GM12878 (cell line): Measurements from ENCODE around the gene TMEM63B.

ENCODE experiments used
- BHLHE40 ChIP-seq, 2 experiments: fragments of 450-650 bp in 1 of 2; IDR thresholded peaks; 2 replicates each; pipeline ENCODE4 v1.6.1; 2011 to 2017; ENCODE audit warnings: low read depth in 2 of 2, borderline replicate concordance in 1 of 2, improper control_type of control experiment in 1 of 2, low read length in 1 of 2, mild to moderate bottlenecking in 1 of 2
- CTCF ChIP-seq, 3 experiments: IDR thresholded peaks in 2 of 3; conservative IDR thresholded peaks in 1 of 3; 2 replicates each; pipeline ENCODE4 v1.5.1; 2011; ENCODE audit warnings: low read depth in 3 of 3, low read length in 3 of 3, mild to moderate bottlenecking in 3 of 3, control low read depth in 2 of 3, moderate library complexity in 2 of 3, inconsistent platforms in 1 of 3, mixed read lengths in 1 of 3; ENCODE audit not compliant: control insufficient read depth in 2 of 3, insufficient read depth in 1 of 3; ENCODE audit errors: extremely low read depth in 1 of 3
- FOXM1 ChIP-seq: IDR thresholded peaks from 2 replicates; pipeline ENCODE4 v1.6.1; 2012; ENCODE audit warnings: low read depth, mild to moderate bottlenecking, inconsistent platforms, low read length, moderate library complexity
- JUND ChIP-seq: IDR thresholded peaks from 2 replicates; pipeline ENCODE4 v1.6.1; 2012; ENCODE audit warnings: low read depth, mild to moderate bottlenecking, low read length, improper control_type of control experiment, moderate library complexity
- RELA ChIP-seq: fragments of 450-650 bp; IDR thresholded peaks from 2 replicates; pipeline ENCODE4 v1.8.0; 2014; ENCODE audit warnings: borderline replicate concordance; ENCODE audit not compliant: partially characterized antibody
- ZSCAN29 ChIP-seq: fragments of 450-650 bp; IDR thresholded peaks from 2 replicates; pipeline ENCODE4 v1.6.1; 2017; ENCODE audit warnings: mild to moderate bottlenecking, moderate library complexity

- TF ChIP-seq CTCF (IDR thresholded peaks at IDR 0.05 in 2 of 3, conservative IDR thresholded peaks at IDR 0.05 in 1 of 3; ENCODE audit: control insufficient read depth in 2 of 3, extremely low read depth in 1 of 3, insufficient read depth in 1 of 3, low read depth in 3 of 3, low read length in 3 of 3) (no peak), BHLHE40 (IDR thresholded peaks at IDR 0.05; ENCODE audit: borderline replicate concordance in 1 of 2, low read depth in 2 of 2, low read length in 1 of 2) (no peak), FOXM1 (no peak), JUND (no peak), ZSCAN29 (no peak), RELA (no peak)
Measured at GRCh38 chr6:44139351-44139743, 12.0 kb downstream of the TMEM63B start.
